GM12892 (cell line): ENCODE results near the gene SNW1.

Experiments used
- POLR2A ChIP-seq: IDR thresholded peaks from 2 replicates; pipeline ENCODE4 v1.6.1; 2011; ENCODE audit warnings: low read depth, low read length, control low read depth
- POLR2AphosphoS5 ChIP-seq: IDR thresholded peaks from 2 replicates; pipeline ENCODE4 v1.6.1; 2011; ENCODE audit warnings: low read depth, low read length, control low read depth

DNA sequence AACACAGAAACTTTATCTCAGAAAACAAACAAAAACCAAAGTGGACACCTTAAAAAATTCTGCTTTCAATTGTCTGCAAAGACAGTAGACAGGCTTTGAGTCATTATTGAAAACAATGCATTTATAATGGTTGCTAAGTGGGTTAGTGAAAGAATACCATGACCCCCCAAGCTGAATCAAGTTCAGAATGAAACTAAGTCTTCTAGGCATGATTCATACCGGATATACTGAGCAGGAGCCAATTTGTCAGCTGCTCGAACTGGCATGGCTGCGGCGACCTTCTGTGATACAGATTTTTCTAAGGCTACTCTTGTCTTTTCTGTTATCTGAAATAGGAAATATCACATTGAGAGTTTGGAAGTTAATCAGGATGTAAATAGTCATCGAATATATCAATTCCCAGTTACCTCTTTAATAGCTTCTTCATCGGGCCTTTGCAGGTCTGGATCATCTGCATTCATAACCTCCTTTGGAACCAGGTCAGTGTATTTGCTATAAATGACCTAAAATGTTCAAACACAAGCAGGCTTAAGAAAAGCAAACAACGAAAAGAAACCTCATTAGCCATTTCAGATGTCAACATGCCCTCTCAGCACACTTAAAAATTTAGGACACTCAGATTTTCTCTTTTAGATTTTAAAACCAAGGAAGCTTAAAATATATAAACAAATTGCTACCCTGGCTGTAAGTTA lies 22.3 kb downstream of the SNW1 start:
- TF ChIP-seq POLR2A (no peak), POLR2AphosphoS5 (no peak)
